PC-3 (cell line): ENCODE data around the gene AIRE. TPM values are rescaled to one million over a fixed set of nuclear protein-coding genes. Genes with fewer than 3 reads are reported as not detected.

Experiments used
- ATAC-seq: fragments of 200-7000 bp; cut with Tn5 transposase; 2 replicates; pipeline ENCODE4 v1.9.1; 2020; ENCODE audit warnings: mild to moderate bottlenecking, moderate library complexity
- BruUV-seq: library from RNA; stranded (reverse); fragments of 400-500 nt; replicated peaks from 2 replicates; lab custom pipeline; 2021; lab: Mats Ljungman, UMichigan
- CTCF ChIA-PET: fragments of 300-600 bp; sonication (Branson Sonifier 250); formaldehyde crosslinking; loops from one replicate; lab custom pipeline; 2022; ENCODE audit warnings: antibody characterized with exemption; lab: Charles Lee
- POLR2A ChIA-PET: fragments of 300-600 bp; sonication (Branson Sonifier 250); formaldehyde crosslinking; loops from one replicate; lab custom pipeline; 2022; ENCODE audit warnings: antibody characterized with exemption; ENCODE audit not compliant: unreplicated experiment; lab: Charles Lee
- DNase-seq: peaks from one replicate; pipeline ENCODE4 v3.0.0-alpha.2; 2015
- H2AFZ ChIP-seq: fragments of 300-600 bp; sonication (generic); 2 replicates; pipeline ENCODE4 v1.6.0; 2016; ENCODE audit warnings: antibody characterized with exemption, low read length
- H3F3A ChIP-seq: fragments of 300-600 bp; sonication (generic); one replicate; pipeline ENCODE4 v1.6.0; 2017; ENCODE audit warnings: antibody characterized with exemption, low read length, control low read depth, mild to moderate bottlenecking; ENCODE audit not compliant: unreplicated experiment
- H3K27ac ChIP-seq: fragments of 300-600 bp; sonication (generic); 2 replicates; pipeline ENCODE4 v1.5.1; 2016; ENCODE audit warnings: mild to moderate bottlenecking, low read length
- H3K27me3 ChIP-seq: fragments of 300-600 bp; sonication (generic); 2 replicates; pipeline ENCODE4 v1.6.1; 2016; ENCODE audit warnings: low read length, mixed read lengths
- H3K36me3 ChIP-seq: fragments of 300-600 bp; sonication (generic); 2 replicates; pipeline ENCODE4 v1.6.1; 2016; ENCODE audit warnings: low read depth, mixed run types, low read length, mixed read lengths
- H3K4me1 ChIP-seq: fragments of 300-600 bp; sonication (generic); 2 replicates; pipeline ENCODE4 v1.5.1; 2016; ENCODE audit warnings: low read length; ENCODE audit not compliant: insufficient read depth
- H3K4me2 ChIP-seq: fragments of 300-600 bp; sonication (generic); 2 replicates; pipeline ENCODE4 v1.6.0; 2016; ENCODE audit warnings: low read length
- H3K4me3 ChIP-seq: fragments of 300-600 bp; sonication (generic); 2 replicates; pipeline ENCODE4 v1.5.1; 2016; ENCODE audit warnings: mild to moderate bottlenecking, low read length, mixed read lengths
- H3K79me2 ChIP-seq: fragments of 300-600 bp; sonication (generic); 2 replicates; pipeline ENCODE4 v1.6.1; 2017; ENCODE audit warnings: low read length, mixed read lengths
- H3K9ac ChIP-seq: fragments of 300-600 bp; sonication (generic); 2 replicates; pipeline ENCODE4 v1.6.0; 2016; ENCODE audit warnings: mild to moderate bottlenecking, low read length
- H3K9me2 ChIP-seq: fragments of 300-600 bp; sonication (generic); replicated peaks from 2 replicates; pipeline ENCODE4 v1.6.1; 2016; ENCODE audit warnings: mixed run types, low read length, mixed read lengths
- H3K9me3 ChIP-seq: fragments of 300-600 bp; sonication (generic); 2 replicates; pipeline ENCODE4 v1.6.1; 2016; ENCODE audit warnings: low read length, mixed read lengths
- H4K20me1 ChIP-seq: fragments of 300-600 bp; sonication (generic); 2 replicates; pipeline ENCODE4 v1.6.1; 2016; ENCODE audit warnings: low read length, mixed read lengths
- CTCF ChIP-seq: fragments of 300-600 bp; sonication (generic); conservative IDR thresholded peaks from 2 replicates; pipeline ENCODE4 v1.5.1; 2017; ENCODE audit warnings: antibody characterized with exemption, low read depth, mild to moderate bottlenecking, low read length
- EZH2 ChIP-seq: fragments of 300-600 bp; sonication (generic); IDR thresholded peaks from one replicate; pipeline ENCODE4 v1.6.1; 2017; ENCODE audit warnings: antibody characterized with exemption, mild to moderate bottlenecking, low read length; ENCODE audit not compliant: unreplicated experiment
- EZH2phosphoT487 ChIP-seq: fragments of 300-600 bp; sonication (generic); IDR thresholded peaks from 2 replicates; pipeline ENCODE4 v1.6.1; 2018; ENCODE audit warnings: mild to moderate bottlenecking, antibody characterized with exemption, low read length, borderline replicate concordance
- intact Hi-C: fragments of 100-400 bp; cut with micrococcal nuclease; formaldehyde crosslinking; loops from 2 replicates; pipeline ENCODE4 v1.9.0; 2023
- total RNA-seq: library from RNA; depleted of rRNA; stranded (reverse); fragments of >200 nt; gene quantifications from 2 replicates; pipeline ENCODE4 v1.2.3, GENCODE V29; 2014

Gene AIRE
- total RNA-seq, 1 experiment from 2014 or later = not detected

GRCh38 chr21:44315691-44316203 is 30.1 kb downstream of the AIRE start:
- peaks cover 19% of the 10 kb centered on the region; the same call in 1 of the 2 replicates for H3K36me3 ChIP-seq
- no peak overlapping the region for H3K9ac ChIP-seq
- no peak overlapping the region for H3K27ac ChIP-seq
- H2AFZ ChIP-seq = no peak overlapping the region
- H3K4me2 ChIP-seq = no peak overlapping the region
- H3K4me1 ChIP-seq = no peaks in the 10 kb centered on the region
- TF ChIP-seq EZH2phosphoT487 (no peak), CTCF (no peak), EZH2 (no peak)
- intact Hi-C loops = no loop called here
- ChIA-PET CTCF (interaction anchor here (0.7 kb wide), 1 partner anchor 52 kb away, joined by 3 read pairs; no protein-coding TSS in a partner anchor), POLR2A (no interaction called here)
- no peaks in the 10 kb centered on the region for H3K79me2 ChIP-seq
- H3F3A ChIP-seq = no peaks in the 10 kb centered on the region
- DNase-seq (no peak), ATAC-seq (no peak)
- BruUV-seq = no TSS peak
- H4K20me1 ChIP-seq = no peaks in the 10 kb centered on the region
- no peaks in the 10 kb centered on the region for H3K9me3 ChIP-seq
- no peak overlapping the region for H3K4me3 ChIP-seq
- no peaks in the 10 kb centered on the region for H3K9me2 ChIP-seq
- H3K27me3 ChIP-seq = no peaks in the 10 kb centered on the region

- Histone ChIP-seq H4K20me1 (no peaks in the 10 kb centered on the region), H3K4me1 (no peaks in the 10 kb centered on the region), H3K27ac (no peak overlapping the region), H3K9me3 (no peaks in the 10 kb centered on the region), H3F3A (no peaks in the 10 kb centered on the region), H3K4me2 (no peak overlapping the region), H3K36me3 (peaks cover 13% of the 10 kb centered on the region; the same call in 1 of the 2 replicates), H3K9ac (no peak overlapping the region), H3K9me2 (no peaks in the 10 kb centered on the region), H3K4me3 (no peak overlapping the region), H3K79me2 (no peaks in the 10 kb centered on the region), H3K27me3 (no peaks in the 10 kb centered on the region), H2AFZ (no peak overlapping the region)
- DNase-seq (no peak), ATAC-seq (no peak)
- ChIA-PET POLR2A (no interaction called here), CTCF (no interaction called here)
- BruUV-seq = no TSS peak
- intact Hi-C loops = no loop called here
- TF ChIP-seq EZH2phosphoT487 = no peak
- TF ChIP-seq EZH2 = no peak
- TF ChIP-seq CTCF = no peak
Observed at GRCh38 chr21:44316277-44316900, 30.7 kb downstream of the AIRE start.

- no peaks in the 10 kb centered on the region for H4K20me1 ChIP-seq
- BruUV-seq = no TSS peak
- H3K27me3 ChIP-seq = no peaks in the 10 kb centered on the region
- CTCF ChIA-PET = no interaction called here
- H3K9me3 ChIP-seq = no peaks in the 10 kb centered on the region
- H3K9ac ChIP-seq = no peak overlapping the region
- POLR2A ChIA-PET = no interaction called here
- no peak overlapping the region for H3K4me2 ChIP-seq
- H3K27ac ChIP-seq = no peak overlapping the region
- ATAC-seq (no peak), DNase-seq (no peak)
- no peak overlapping the region for H2AFZ ChIP-seq
- TF ChIP-seq EZH2 = no peak
- no peak for TF ChIP-seq EZH2phosphoT487
- no peak for TF ChIP-seq CTCF
- peaks cover 16% of the 10 kb centered on the region; the same call in 1 of the 2 replicates for H3K36me3 ChIP-seq
- no peaks in the 10 kb centered on the region for H3F3A ChIP-seq
- no peaks in the 10 kb centered on the region for H3K79me2 ChIP-seq
- intact Hi-C loops = no loop called here
- no peaks in the 10 kb centered on the region for H3K9me2 ChIP-seq
- no peaks in the 10 kb centered on the region for H3K4me1 ChIP-seq
- H3K4me3 ChIP-seq = no peak overlapping the region
Observed at GRCh38 chr21:44317241-44317782, 31.6 kb downstream of the AIRE start.
